Left lung (tissue), 10 donors: Measurements from ENCODE around the gene DMBX1. TPM values are rescaled to one million over a fixed set of nuclear protein-coding genes. Genes with fewer than 3 reads are reported as not detected.

Source experiments
- ATAC-seq: fragments of 200-7000 bp; cut with Tn5 transposase; one replicate; pipeline ENCODE4 v1.9.1; 2020; ENCODE audit warnings: moderate library complexity
- DNase-seq, 4 donors: peaks; one replicate each; pipeline ENCODE4 v3.0.0-alpha.2; 2013 to 2020
- H3K27ac ChIP-seq, 2 donors: fragments of 200-600 bp; sonication (generic) in 1 of 2; one replicate each; pipeline versions ENCODE4 v1.5.0 to v1.8.0; 2020 to 2021
- H3K27me3 ChIP-seq, 2 donors: fragments of 200-600 bp; sonication (generic) in 1 of 2; one replicate each; pipeline versions ENCODE4 v1.5.0 to v1.8.0; 2020 to 2021
- H3K36me3 ChIP-seq, 2 donors: fragments of 200-600 bp; sonication (generic) in 1 of 2; one replicate each; pipeline versions ENCODE4 v1.5.0 to v1.8.0; 2020 to 2021
- H3K4me1 ChIP-seq, 2 donors: fragments of 200-600 bp; one replicate each; pipeline ENCODE4 v1.8.0; 2021
- H3K4me3 ChIP-seq, 2 donors: fragments of 200-600 bp; sonication (generic) in 1 of 2; one replicate each; pipeline versions ENCODE4 v1.5.0 to v1.8.0; 2020 to 2021; ENCODE audit warnings: mild to moderate bottlenecking in 1 of 2
- H3K9me3 ChIP-seq, 2 donors: fragments of 200-600 bp; sonication (generic) in 1 of 2; one replicate each; pipeline versions ENCODE4 v1.5.0 to v1.8.0; 2020 to 2021
- intact Hi-C, 2 donors: fragments of 100-400 bp; cut with DNase I; formaldehyde crosslinking; loops; one replicate each; pipeline versions ENCODE4 v1.11.2 to v1.14.2; 2022
- polyA plus RNA-seq, 6 donors: library from polyadenylated mRNA; unstranded; fragments of 120-200 nt; gene quantifications; one replicate each; pipeline ENCODE4 v1.2.1, GENCODE V29; 2013; ENCODE audit not compliant: insufficient read length in 6 of 6
- total RNA-seq, 2 donors: library from RNA; stranded (reverse); fragmentation: NEBNext Ultra II Directional; extraction: Animal tissue kit (Norgen Biotek cat#: 25700); gene quantifications; one replicate each; pipeline ENCODE4 v1.2.1, GENCODE V29; 2021
- TF ChIP-seq, protein P1 (sequence below), 2 donors: fragments of 200-600 bp; sonication (generic) in 1 of 2; IDR thresholded peaks; one replicate each; pipeline versions ENCODE4 v1.5.0 to v1.8.0; 2021; ENCODE audit warnings: antibody characterized with exemption in 2 of 2
- donor health status: DM: no; HTN: yes; CAD: no.
- donor health status: DM: no; HTN: no; CAD: no.

The DMBX1 gene
- total and polyA plus RNA-seq, 8 donors, result 0.04 to 0.07 (median 0.07) TPM; not detected in 4

DNA sequence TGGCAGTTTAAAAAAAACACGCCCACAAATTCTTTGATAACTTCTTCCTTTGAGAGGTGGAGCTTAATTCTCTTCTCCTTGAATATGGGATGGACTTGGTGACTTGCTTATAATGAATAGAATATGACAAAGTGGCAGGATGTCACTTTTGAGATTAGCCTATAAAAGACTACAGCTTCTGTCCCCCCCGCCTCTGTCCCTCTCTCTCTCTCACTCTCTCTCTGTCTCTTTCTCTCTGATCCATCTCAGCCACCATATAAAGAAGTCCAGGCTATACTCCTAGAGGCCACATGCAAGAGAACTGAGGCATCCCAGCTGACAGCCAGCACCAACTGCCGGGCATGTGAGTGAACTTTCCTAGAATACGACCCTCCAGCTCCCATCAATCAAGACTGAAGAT lies 7.7 kb upstream of the DMBX1 start:
- H3K27ac ChIP-seq, result no peak overlapping the region
- no peaks in the 10 kb centered on the region for H3K4me1 ChIP-seq
- H3K9me3 ChIP-seq, result no peaks in the 10 kb centered on the region
- H3K36me3 ChIP-seq, result no peaks in the 10 kb centered on the region
- no peak for DNase-seq
- TF ChIP-seq, protein P1, sequence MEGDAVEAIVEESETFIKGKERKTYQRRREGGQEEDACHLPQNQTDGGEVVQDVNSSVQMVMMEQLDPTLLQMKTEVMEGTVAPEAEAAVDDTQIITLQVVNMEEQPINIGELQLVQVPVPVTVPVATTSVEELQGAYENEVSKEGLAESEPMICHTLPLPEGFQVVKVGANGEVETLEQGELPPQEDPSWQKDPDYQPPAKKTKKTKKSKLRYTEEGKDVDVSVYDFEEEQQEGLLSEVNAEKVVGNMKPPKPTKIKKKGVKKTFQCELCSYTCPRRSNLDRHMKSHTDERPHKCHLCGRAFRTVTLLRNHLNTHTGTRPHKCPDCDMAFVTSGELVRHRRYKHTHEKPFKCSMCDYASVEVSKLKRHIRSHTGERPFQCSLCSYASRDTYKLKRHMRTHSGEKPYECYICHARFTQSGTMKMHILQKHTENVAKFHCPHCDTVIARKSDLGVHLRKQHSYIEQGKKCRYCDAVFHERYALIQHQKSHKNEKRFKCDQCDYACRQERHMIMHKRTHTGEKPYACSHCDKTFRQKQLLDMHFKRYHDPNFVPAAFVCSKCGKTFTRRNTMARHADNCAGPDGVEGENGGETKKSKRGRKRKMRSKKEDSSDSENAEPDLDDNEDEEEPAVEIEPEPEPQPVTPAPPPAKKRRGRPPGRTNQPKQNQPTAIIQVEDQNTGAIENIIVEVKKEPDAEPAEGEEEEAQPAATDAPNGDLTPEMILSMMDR (IDR thresholded peaks at IDR 0.05), result no peak
- H3K4me3 ChIP-seq, result no peak overlapping the region
- intact Hi-C loops, result no loop called here
- no peak for ATAC-seq
- H3K27me3 ChIP-seq, result peaks cover 22 to 96% of the 10 kb centered on the region in 2 donors

DNA sequence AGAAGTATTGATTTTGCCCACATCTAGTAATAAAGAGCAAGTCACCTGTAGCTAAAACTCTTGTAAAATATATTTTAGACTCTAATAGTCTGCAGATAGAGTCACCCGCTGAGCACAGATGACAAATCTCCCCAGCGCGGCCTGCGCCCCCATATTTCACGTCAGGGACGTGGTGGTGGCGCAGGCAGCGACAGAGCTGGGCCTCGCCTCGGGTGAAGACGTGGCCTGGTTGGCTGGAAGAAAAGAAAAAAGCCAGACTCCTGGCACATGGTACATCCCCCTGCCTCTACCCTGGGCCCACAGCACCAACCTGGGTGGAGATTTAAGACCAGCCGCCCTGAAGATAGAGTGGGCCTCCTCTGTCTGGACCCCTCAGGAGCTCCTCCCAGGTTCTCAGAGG lies 6.0 kb upstream of the DMBX1 start:
- H3K36me3 ChIP-seq, result no peaks in the 10 kb centered on the region
- no peak for ATAC-seq

DNA sequence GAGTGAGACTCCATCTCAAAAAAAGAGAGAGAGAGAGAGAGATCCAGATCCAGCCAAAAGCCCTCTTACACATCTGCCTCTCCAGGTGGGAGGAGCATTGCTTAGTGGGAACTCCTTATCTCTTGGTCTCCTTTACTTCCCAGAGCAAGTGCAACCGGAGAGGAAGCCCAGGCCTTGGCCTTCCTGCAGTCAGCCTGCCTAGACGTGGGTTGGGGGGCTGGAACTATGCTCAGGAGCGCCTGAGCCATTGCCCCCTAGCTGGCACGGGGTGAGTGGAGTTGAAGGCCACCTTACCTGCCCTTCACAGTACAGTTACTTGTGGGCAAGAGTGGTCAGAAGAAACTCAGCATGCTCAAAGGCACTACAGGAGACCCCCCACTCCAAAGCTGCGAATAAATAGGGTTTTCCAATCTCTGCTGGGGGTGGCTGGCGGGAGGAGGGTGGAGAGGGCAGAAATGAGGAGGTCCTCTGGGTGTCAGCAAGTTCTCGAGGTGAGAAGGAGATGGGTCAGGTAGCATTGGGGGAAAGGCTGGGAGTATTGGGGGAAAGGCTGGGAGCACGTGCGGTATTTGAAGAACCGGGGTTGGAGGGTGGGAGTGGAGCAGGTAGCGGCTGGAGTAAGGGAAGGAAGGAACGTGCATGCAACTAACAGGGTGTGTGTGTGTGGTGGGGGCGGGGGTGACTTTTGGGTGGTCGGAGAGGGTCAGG lies 4.7 kb upstream of the DMBX1 start:
- no peak overlapping the region for H3K4me3 ChIP-seq
- peaks cover 51 to 97% of the 10 kb centered on the region in 2 donors for H3K27me3 ChIP-seq
- H3K4me1 ChIP-seq, result peaks cover 6 to 12% of the 10 kb centered on the region in 2 donors
- TF ChIP-seq, protein P1 (IDR thresholded peaks at IDR 0.05), result no peak
- ATAC-seq, result no peak
- H3K27ac ChIP-seq, result no peak overlapping the region
- intact Hi-C loops, result no loop called here
- no peaks in the 10 kb centered on the region for H3K36me3 ChIP-seq
- no peaks in the 10 kb centered on the region for H3K9me3 ChIP-seq
- peak in 1 of 4 donors; percentile 26 for DNase-seq

More for the DNA sequence above, 6.0 kb upstream of the DMBX1 start:
- peak in 1 of 4 donors; percentile 58 for DNase-seq
- TF ChIP-seq, protein P1 (IDR thresholded peaks at IDR 0.05), result no peak
- Histone ChIP-seq H3K27ac (no peak overlapping the region), H3K9me3 (no peaks in the 10 kb centered on the region), H3K27me3 (peaks cover 38 to 96% of the 10 kb centered on the region in 2 donors), H3K4me3 (no peak overlapping the region), H3K4me1 (no peaks in the 10 kb centered on the region)
- intact Hi-C loops, result no loop called here

DNA sequence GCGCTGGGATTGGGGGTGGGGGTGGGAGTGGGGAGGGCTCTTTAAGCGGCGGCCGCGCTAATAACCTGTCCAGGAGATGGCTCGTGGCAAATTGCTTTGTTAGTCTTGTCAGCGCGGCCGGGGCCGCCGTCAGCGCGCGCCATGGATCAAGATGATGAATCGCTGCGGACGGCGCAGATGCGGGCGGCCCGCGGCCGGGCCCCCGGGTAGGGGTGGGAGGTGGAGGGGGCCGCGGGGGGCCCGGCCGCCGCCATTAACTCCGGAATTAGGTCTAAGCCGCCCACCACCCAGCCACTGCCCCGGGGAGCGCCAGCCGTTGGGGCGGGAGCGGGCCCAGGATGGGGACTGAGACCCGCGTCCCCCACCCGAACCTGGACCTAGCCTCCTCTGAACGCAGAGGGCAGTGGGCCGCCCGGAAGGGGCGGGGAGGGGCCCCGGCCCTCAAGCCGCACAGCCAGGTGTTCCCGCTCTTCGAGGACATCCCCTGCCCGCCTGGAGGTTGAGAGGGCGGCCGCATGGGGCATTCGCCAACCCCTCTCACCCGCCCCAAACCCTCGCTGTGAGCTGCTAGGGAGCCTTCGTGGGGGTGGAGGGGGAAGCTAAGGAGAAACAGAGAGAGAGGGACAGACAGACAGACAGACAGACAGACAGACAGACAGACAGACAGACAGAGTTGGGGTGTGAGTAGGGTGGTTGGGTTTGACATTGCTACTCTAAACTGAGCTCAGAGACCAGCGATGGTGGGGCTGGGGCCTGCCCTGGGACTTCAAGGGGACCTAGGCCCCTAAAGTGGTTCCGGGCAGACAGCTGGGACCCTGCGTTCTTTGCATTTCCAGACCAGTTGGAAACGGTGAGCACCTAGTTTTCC lies 3.8 kb upstream of the DMBX1 start:
- H3K36me3 ChIP-seq, result no peaks in the 10 kb centered on the region
- peaks cover 60 to 99% of the 10 kb centered on the region in 2 donors for H3K27me3 ChIP-seq
- no peaks in the 10 kb centered on the region for H3K9me3 ChIP-seq
- H3K27ac ChIP-seq, result no peak overlapping the region
- ATAC-seq (no peak), DNase-seq (peak in 1 of 4 donors; percentile 70)
- peaks cover 11 to 19% of the 10 kb centered on the region in 2 donors for H3K4me1 ChIP-seq
- H3K4me3 ChIP-seq, result no peak overlapping the region
- intact Hi-C loops, result no loop called here
- TF ChIP-seq, protein P1 (IDR thresholded peaks at IDR 0.05), result no peak

DNA sequence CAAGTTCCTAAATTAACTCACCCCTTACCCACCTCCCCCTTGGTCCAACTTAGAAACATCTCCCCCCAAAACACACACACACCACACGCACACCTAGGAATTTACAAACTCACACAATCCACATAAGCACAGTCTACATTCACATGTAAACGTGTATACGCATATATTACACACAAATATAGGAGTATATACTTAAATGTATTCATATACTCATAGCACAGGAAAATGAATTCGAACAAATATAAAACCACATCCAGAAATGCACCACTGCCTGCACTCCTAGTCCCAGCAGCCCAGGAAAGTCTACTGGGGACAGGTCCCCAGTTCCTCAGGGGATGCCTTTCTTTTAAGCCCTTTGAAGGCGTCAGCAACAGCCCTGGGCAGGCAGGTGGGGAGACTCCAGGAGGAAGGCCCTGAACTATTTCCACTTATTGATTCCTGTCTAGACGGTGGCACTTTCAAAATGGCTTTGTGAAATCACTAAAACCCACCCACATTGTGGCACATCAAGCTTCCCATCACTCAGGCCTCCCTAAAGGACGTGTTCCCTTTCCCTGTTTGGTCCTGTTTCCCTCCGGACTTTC lies 3.1 kb upstream of the DMBX1 start:
- TF ChIP-seq, protein P1 (IDR thresholded peaks at IDR 0.05), result no peak
- no peak for DNase-seq
- no peaks in the 10 kb centered on the region for H3K9me3 ChIP-seq
- ATAC-seq, result no peak
- no peaks in the 10 kb centered on the region for H3K36me3 ChIP-seq
- no peak overlapping the region for H3K4me3 ChIP-seq
- no peak overlapping the region for H3K27ac ChIP-seq
- H3K27me3 ChIP-seq, result peaks cover 67 to 99% of the 10 kb centered on the region in 2 donors
- intact Hi-C loops, result no loop called here
- peaks cover 11 to 19% of the 10 kb centered on the region in 2 donors for H3K4me1 ChIP-seq
